HepG2 (cell line): Measurements from ENCODE around the gene SLAMF8. TPM values are rescaled to one million over a fixed set of nuclear protein-coding genes. Genes with fewer than 3 reads are reported as not detected.

Experiments
- ATAC-seq: fragments of 200-7000 bp; cut with Tn5 transposase; 3 replicates; pipeline ENCODE4 v1.9.1; 2020; ENCODE audit warnings: mild to moderate bottlenecking, moderate library complexity
- BruUV-seq: library from RNA; stranded (reverse); fragments of 400-500 nt; replicated peaks from 2 replicates; lab custom pipeline; 2021; lab: Mats Ljungman, UMichigan
- CTCF ChIA-PET: fragments of 300-600 bp; formaldehyde crosslinking; extraction: SDS; loops from one replicate; lab custom pipeline; 2021; ENCODE audit warnings: low total read pairs, inconsistent platforms, low intra/inter-chr PET ratio; lab: Yijun Ruan, JAX
- POLR2A ChIA-PET: fragments of 350-600 bp; sonication (Branson Sonifier 250); formaldehyde crosslinking; loops from one replicate; lab custom pipeline; 2020; ENCODE audit warnings: antibody characterized with exemption, inconsistent platforms; lab: Yijun Ruan, JAX
- DNase-seq: peaks from one replicate; pipeline ENCODE4 v3.0.0-alpha.2; 2015; ENCODE audit warnings: low spot score
- FAIRE-seq: peaks from 3 replicates; lab custom pipeline; 2011; peaks lifted over from hg19 to GRCh38; lab: Jason Lieb, UNC
- H2AFZ ChIP-seq: one replicate; pipeline ENCODE4 v1.6.1; 2011; ENCODE audit warnings: low read length, inconsistent platforms
- H3K27ac ChIP-seq: fragments of 300-600 bp; 3 replicates; pipeline ENCODE4 v1.8.0; 2011; ENCODE audit warnings: mixed run types, mild to moderate bottlenecking, mixed read lengths, low read length, inconsistent platforms; ENCODE audit not compliant: insufficient read depth; ENCODE audit errors: extremely low read length
- H3K27me3 ChIP-seq, 2 experiments: fragments of 200-600 bp in 1 of 2; 2 replicates in 1 of 2; 3 replicates in 1 of 2; pipeline versions ENCODE4 v1.6.0 to v1.8.0; 2011; ENCODE audit warnings: low read length in 2 of 2, mild to moderate bottlenecking in 2 of 2, moderate library complexity in 2 of 2, inconsistent platforms in 1 of 2; ENCODE audit not compliant: insufficient read depth in 2 of 2, control insufficient read depth in 1 of 2
- H3K36me3 ChIP-seq, 2 experiments: fragments of 200-600 bp in 1 of 2; replicated peaks in 1 of 2; 2 replicates in 1 of 2; 3 replicates in 1 of 2; pipeline versions ENCODE4 v1.5.1 to v1.8.0; 2011; ENCODE audit warnings: low read length in 2 of 2, inconsistent platforms in 1 of 2; ENCODE audit not compliant: insufficient read depth in 2 of 2, control insufficient read depth in 1 of 2
- H3K4me1 ChIP-seq: 2 replicates; pipeline ENCODE4 v1.5.1; 2012; ENCODE audit warnings: low read length, inconsistent platforms; ENCODE audit not compliant: insufficient read depth
- H3K4me2 ChIP-seq: 2 replicates; pipeline ENCODE4 v1.6.0; 2011; ENCODE audit warnings: low read depth, low read length, inconsistent platforms
- H3K4me3 ChIP-seq, 3 experiments: fragments of 200-600 bp in 1 of 3; sonication (generic), shearing (Covaris generic) in 1 of 3; replicated peaks in 1 of 3; 2 replicates each; pipeline ENCODE4 v1.5.1; 2011 to 2016; ENCODE audit warnings: low read length in 3 of 3, inconsistent platforms in 2 of 3, low read depth in 2 of 3, mild to moderate bottlenecking in 2 of 3, control low read depth in 1 of 3, mixed read lengths in 1 of 3; ENCODE audit not compliant: insufficient read depth in 1 of 3
- H3K79me2 ChIP-seq: one replicate; pipeline ENCODE4 v1.6.1; 2011; ENCODE audit warnings: low read length, inconsistent platforms; ENCODE audit not compliant: insufficient read depth
- H3K9ac ChIP-seq: 2 replicates; pipeline ENCODE4 v1.6.0; 2011; ENCODE audit warnings: mild to moderate bottlenecking, low read depth, low read length, inconsistent platforms; ENCODE audit not compliant: insufficient read depth
- H3K9me3 ChIP-seq: 2 replicates; pipeline ENCODE4 v1.5.1; 2012; ENCODE audit warnings: mild to moderate bottlenecking, low read length
- H4K20me1 ChIP-seq: 2 replicates; pipeline ENCODE4 v1.6.0; 2011; ENCODE audit warnings: inconsistent platforms, mild to moderate bottlenecking, low read length, moderate library complexity; ENCODE audit not compliant: insufficient read depth
- CERS6 ChIP-seq: sonication (generic); formaldehyde crosslinking; IDR thresholded peaks from 2 replicates; pipeline ENCODE4 v1.5.0; 2020; ENCODE audit warnings: missing genetic modification reagents
- FLYWCH1 ChIP-seq: sonication (generic); formaldehyde crosslinking; IDR thresholded peaks from 2 replicates; pipeline ENCODE4 v1.8.1; 2023; ENCODE audit warnings: mild to moderate bottlenecking, missing genetic modification reagents
- ISX ChIP-seq: sonication (generic); formaldehyde crosslinking; conservative IDR thresholded peaks from 2 replicates; pipeline ENCODE4 v1.5.0; 2020; ENCODE audit warnings: missing genetic modification reagents
- SATB2 ChIP-seq: sonication (generic); formaldehyde crosslinking; IDR thresholded peaks from 2 replicates; pipeline ENCODE4 v1.5.0; 2020; ENCODE audit warnings: missing genetic modification reagents
- SIX1 ChIP-seq: sonication (generic); formaldehyde crosslinking; IDR thresholded peaks from 2 replicates; pipeline ENCODE4 v1.4.0; 2020; ENCODE audit warnings: missing genetic modification reagents, borderline replicate concordance
- TRIM22 ChIP-seq: fragments of 450-650 bp; IDR thresholded peaks from 2 replicates; pipeline ENCODE4 v1.6.1; 2017
- TSC22D2 ChIP-seq: sonication (generic); formaldehyde crosslinking; IDR thresholded peaks from 2 replicates; pipeline ENCODE4 v1.5.1; 2020; ENCODE audit warnings: missing genetic modification reagents, mild to moderate bottlenecking, borderline replicate concordance
- ZNF788 ChIP-seq: sonication (generic); formaldehyde crosslinking; IDR thresholded peaks from 2 replicates; pipeline ENCODE4 v1.5.0; 2020; ENCODE audit warnings: mild to moderate bottlenecking, missing genetic modification reagents, borderline replicate concordance
- WGBS: methylation state at CpG from one replicate; pipeline ENCODE4 v1.1.6; 2017; ENCODE audit warnings: low lambda C conversion rate; 5-methylcytosine and 5-hydroxymethylcytosine counted together
- in situ Hi-C: cut with HindIII; loops from 2 replicates; pipeline ENCODE4 v1.10.0; 2017; ENCODE audit warnings: low pct_unique_long_range_greater_than_20kb; ENCODE audit not compliant: extremely low pct_ligation_motif_present
- intact Hi-C: fragments of 100-400 bp; cut with micrococcal nuclease; formaldehyde crosslinking; loops from one replicate; pipeline ENCODE4 v1.10.0; 2022; ENCODE audit not compliant: unreplicated experiment
- polyA plus RNA-seq, 8 experiments: library from polyadenylated mRNA; depleted of rRNA in 3 of 8; stranded (reverse) in 7 of 8; unstranded in 1 of 8; fragments of >200 nt; fragmentation: Illumina TruSeq in 4 of 8; extraction: Trizol in 4 of 8; gene quantifications; 2 replicates each; pipeline versions ENCODE4 v1.2.1 to v1.2.3, GENCODE V29; 2011 to 2016; ENCODE audit warnings: low read depth in 4 of 8, missing spikeins in 1 of 8, mixed read lengths in 1 of 8; ENCODE audit not compliant: insufficient read depth in 1 of 8
- total RNA-seq, 5 experiments: library from RNA; depleted of rRNA; stranded (reverse); fragments of >200 nt; fragmentation: Illumina TruSeq; extraction: Trizol; gene quantifications; 2 replicates each; pipeline ENCODE4 v1.2.3, GENCODE V29; 2016; ENCODE audit warnings: low read depth in 1 of 5
- TF ChIP-seq, protein P1 (sequence below): sonication (generic); formaldehyde crosslinking; IDR thresholded peaks from 2 replicates; pipeline ENCODE4 v1.4.0; 2020; ENCODE audit warnings: missing genetic modification reagents, borderline replicate concordance
- TF ChIP-seq, protein P2 (sequence below): sonication (generic); formaldehyde crosslinking; IDR thresholded peaks from 2 replicates; pipeline ENCODE4 v1.4.0; 2020; ENCODE audit warnings: missing genetic modification reagents

The SLAMF8 gene
- total and polyA plus RNA-seq, 2 of the 13 experiments (the other 11 are each of a cell fraction or from before 2014, with no cell fraction given): not detected

DNA sequence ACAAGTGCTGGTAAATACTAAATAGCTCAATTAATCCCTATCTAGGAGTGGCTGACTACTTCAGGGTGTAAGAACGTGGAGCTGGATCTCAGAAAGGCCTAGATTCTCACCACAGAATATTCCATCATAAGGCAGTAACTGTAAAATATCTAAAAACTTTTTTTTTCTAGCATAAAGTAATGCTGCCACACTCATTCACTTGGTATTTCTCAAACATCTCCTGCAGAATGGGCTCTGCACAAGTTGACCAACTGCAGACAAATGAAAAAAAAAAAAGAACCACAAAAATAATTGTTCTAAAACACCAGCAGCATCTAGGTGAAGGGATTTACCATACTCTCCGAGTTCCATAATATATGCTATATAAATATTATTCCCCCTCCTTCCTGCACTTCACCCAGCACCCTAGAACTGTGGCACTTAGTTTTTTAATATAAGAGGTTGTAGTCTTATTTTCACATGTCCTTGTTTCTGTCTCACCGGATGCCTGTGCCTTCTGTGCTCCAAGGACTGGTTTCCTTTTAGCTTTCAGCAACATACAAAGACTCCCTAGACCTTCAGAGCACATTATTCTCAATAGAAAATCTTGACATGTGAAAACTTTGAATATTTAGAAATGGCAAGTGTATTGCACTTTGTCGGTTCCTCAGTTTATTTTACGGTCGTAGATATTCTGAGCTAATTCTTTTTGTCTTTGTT lies 26.9 kb downstream of the SLAMF8 start:
- H3K79me2 ChIP-seq: no peaks in the 10 kb centered on the region
- DNase-seq (no peak), ATAC-seq (no peak), FAIRE-seq (no peak)
- no peak overlapping the region for H2AFZ ChIP-seq
- no peaks in the 10 kb centered on the region for H3K36me3 ChIP-seq
- in situ Hi-C loops: no loop called here
- TF ChIP-seq ISX (no peak), TSC22D2 (CRISPR knock-in tag) (no peak)
- ChIA-PET CTCF (no interaction called here), POLR2A (no interaction called here)
- WGBS: 12% methylated on average over 6 of the region's 6 CpGs
- H3K27me3 ChIP-seq: peaks cover 4 to 29% of the 10 kb centered on the region in 2 experiments; a peak in 4 of 5 replicates
- H3K4me1 ChIP-seq: no peaks in the 10 kb centered on the region
- H4K20me1 ChIP-seq: no peaks in the 10 kb centered on the region
- no peaks in the 10 kb centered on the region for H3K9me3 ChIP-seq
- H3K4me2 ChIP-seq: peak overlapping the region; percentile 42; the same call in 1 of the 2 replicates
- intact Hi-C loops: no loop called here
- H3K27ac ChIP-seq: no peak overlapping the region
- H3K4me3 ChIP-seq: no peak overlapping the region
- H3K9ac ChIP-seq: no peak overlapping the region
- no TSS peak for BruUV-seq

DNA sequence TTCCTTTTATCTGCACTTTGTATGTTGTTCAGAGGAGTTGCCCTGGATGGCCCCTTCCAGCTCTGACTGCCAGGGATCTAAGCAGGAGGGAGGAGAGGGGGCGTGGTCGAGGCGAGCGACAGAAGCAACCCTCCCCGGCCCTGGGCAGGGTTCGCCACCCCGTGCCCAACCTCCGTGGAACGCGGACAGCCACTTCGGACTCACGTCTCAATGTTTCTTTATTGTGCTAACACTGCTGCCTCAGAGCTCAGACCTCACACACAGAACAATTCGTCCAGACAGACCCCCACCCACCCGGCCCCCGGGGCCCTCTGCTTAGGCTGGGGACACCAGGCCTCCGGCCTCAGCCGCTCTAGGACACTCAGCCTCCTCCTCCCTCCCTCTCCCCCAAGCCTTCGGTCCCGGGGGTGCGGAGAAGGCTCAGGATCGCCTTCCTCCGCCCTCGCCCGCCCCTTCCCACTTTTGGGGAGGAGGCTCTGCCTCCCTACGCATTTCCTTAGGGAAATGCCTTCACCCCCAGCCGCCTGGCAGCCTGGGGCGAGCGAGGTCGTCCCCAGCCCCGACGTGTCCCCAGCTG lies 27.5 kb downstream of the SLAMF8 start:
- no peak overlapping the region for H3K9ac ChIP-seq
- peak overlapping the region; percentile 42 for H3K4me2 ChIP-seq
- POLR2A ChIA-PET: no interaction called here
- TF ChIP-seq CERS6 (CRISPR knock-in tag) (no peak), SATB2 (CRISPR knock-in tag) (no peak), SIX1 (no peak), TRIM22 (no peak), ZNF788 (CRISPR knock-in tag) (no peak), FLYWCH1 (CRISPR knock-in tag) (no peak)
- TF ChIP-seq, protein P1, sequence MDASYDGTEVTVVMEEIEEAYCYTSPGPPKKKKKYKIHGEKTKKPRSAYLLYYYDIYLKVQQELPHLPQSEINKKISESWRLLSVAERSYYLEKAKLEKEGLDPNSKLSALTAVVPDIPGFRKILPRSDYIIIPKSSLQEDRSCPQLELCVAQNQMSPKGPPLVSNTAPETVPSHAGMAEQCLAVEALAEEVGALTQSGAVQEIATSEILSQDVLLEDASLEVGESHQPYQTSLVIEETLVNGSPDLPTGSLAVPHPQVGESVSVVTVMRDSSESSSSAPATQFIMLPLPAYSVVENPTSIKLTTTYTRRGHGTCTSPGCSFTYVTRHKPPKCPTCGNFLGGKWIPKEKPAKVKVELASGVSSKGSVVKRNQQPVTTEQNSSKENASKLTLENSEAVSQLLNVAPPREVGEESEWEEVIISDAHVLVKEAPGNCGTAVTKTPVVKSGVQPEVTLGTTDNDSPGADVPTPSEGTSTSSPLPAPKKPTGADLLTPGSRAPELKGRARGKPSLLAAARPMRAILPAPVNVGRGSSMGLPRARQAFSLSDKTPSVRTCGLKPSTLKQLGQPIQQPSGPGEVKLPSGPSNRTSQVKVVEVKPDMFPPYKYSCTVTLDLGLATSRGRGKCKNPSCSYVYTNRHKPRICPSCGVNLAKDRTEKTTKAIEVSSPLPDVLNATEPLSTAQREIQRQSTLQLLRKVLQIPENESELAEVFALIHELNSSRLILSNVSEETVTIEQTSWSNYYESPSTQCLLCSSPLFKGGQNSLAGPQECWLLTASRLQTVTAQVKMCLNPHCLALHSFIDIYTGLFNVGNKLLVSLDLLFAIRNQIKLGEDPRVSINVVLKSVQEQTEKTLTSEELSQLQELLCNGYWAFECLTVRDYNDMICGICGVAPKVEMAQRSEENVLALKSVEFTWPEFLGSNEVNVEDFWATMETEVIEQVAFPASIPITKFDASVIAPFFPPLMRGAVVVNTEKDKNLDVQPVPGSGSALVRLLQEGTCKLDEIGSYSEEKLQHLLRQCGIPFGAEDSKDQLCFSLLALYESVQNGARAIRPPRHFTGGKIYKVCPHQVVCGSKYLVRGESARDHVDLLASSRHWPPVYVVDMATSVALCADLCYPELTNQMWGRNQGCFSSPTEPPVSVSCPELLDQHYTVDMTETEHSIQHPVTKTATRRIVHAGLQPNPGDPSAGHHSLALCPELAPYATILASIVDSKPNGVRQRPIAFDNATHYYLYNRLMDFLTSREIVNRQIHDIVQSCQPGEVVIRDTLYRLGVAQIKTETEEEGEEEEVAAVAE: no peak
- TF ChIP-seq, protein P2, sequence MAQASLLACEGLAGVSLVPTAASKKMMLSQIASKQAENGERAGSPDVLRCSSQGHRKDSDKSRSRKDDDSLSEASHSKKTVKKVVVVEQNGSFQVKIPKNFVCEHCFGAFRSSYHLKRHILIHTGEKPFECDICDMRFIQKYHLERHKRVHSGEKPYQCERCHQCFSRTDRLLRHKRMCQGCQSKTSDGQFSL (CRISPR knock-in tag): no peak

More for the DNA sequence above, 27.5 kb downstream of the SLAMF8 start:
- H3K4me3 ChIP-seq: peak overlapping the region in 1 of 3 experiments; percentile 33; a peak in 2 of 6 replicates
- CTCF ChIA-PET: no interaction called here
- DNase-seq: no peak
- H3K9me3 ChIP-seq: no peaks in the 10 kb centered on the region
- no peaks in the 10 kb centered on the region for H4K20me1 ChIP-seq
- FAIRE-seq: no peak
- no peaks in the 10 kb centered on the region for H3K36me3 ChIP-seq
- in situ Hi-C loops: no loop called here
- H3K4me1 ChIP-seq: no peaks in the 10 kb centered on the region
- BruUV-seq: no TSS peak
- 7% methylated on average over 24 of the region's 31 CpGs for WGBS
- H2AFZ ChIP-seq: no peak overlapping the region
- ATAC-seq: peak; percentile 36
- H3K27me3 ChIP-seq: peaks cover 4 to 27% of the 10 kb centered on the region in 2 experiments; a peak in 4 of 5 replicates
- H3K27ac ChIP-seq: no peak overlapping the region
- H3K79me2 ChIP-seq: no peaks in the 10 kb centered on the region
- intact Hi-C loops: no loop called here
